DND-41 (cell line): ENCODE measurements around the gene FREM1.

Source experiments
- ATAC-seq: fragments of 200-7000 bp; cut with Tn5 transposase; 3 replicates; pipeline ENCODE4 v1.9.1; 2021; ENCODE audit warnings: low read depth; ENCODE audit not compliant: insufficient read depth
- DNase-seq: peaks from one replicate; pipeline ENCODE4 v3.0.0-alpha.2; 2020
- H2AFZ ChIP-seq: 2 replicates; pipeline ENCODE4 v1.6.0; 2012; ENCODE audit warnings: low read depth, low read length
- H3K27ac ChIP-seq: 2 replicates; pipeline ENCODE4 v1.5.1; 2012; ENCODE audit warnings: low read length, inconsistent platforms
- H3K27me3 ChIP-seq: fragments of 200-600 bp; sonication (generic); 2 replicates; pipeline ENCODE4 v1.6.0; 2012; ENCODE audit warnings: low read length, mild to moderate bottlenecking, inconsistent platforms; ENCODE audit not compliant: insufficient read depth, poor library complexity
- H3K36me3 ChIP-seq: 2 replicates; pipeline ENCODE4 v1.5.1; 2012; ENCODE audit warnings: low read length, inconsistent platforms; ENCODE audit not compliant: insufficient read depth
- H3K4me1 ChIP-seq: 2 replicates; pipeline ENCODE4 v1.5.1; 2012; ENCODE audit warnings: mild to moderate bottlenecking, low read length; ENCODE audit not compliant: insufficient read depth
- H3K4me2 ChIP-seq: 2 replicates; pipeline ENCODE4 v1.6.0; 2012; ENCODE audit warnings: mild to moderate bottlenecking, moderate library complexity, low read length, inconsistent platforms; ENCODE audit not compliant: insufficient read depth
- H3K4me3 ChIP-seq, 2 experiments: fragments of 200-600 bp in 1 of 2; shearing (Covaris generic) in 1 of 2; 2 replicates each; pipeline ENCODE4 v1.5.1; 2012 to 2016; ENCODE audit warnings: inconsistent platforms in 2 of 2, low read length in 2 of 2, mild to moderate bottlenecking in 2 of 2, low read depth in 1 of 2, moderate library complexity in 1 of 2
- H3K79me2 ChIP-seq: 2 replicates; pipeline ENCODE4 v1.6.0; 2012; ENCODE audit warnings: low read length, inconsistent platforms; ENCODE audit not compliant: insufficient read depth
- H3K9ac ChIP-seq: 2 replicates; pipeline ENCODE4 v1.6.0; 2012; ENCODE audit warnings: low read depth, mild to moderate bottlenecking, inconsistent platforms, low read length, moderate library complexity
- H3K9me3 ChIP-seq: 2 replicates; pipeline ENCODE4 v1.5.1; 2012; ENCODE audit warnings: low read length, moderate library complexity, mild to moderate bottlenecking, inconsistent platforms; ENCODE audit not compliant: insufficient read depth, severe bottlenecking
- H4K20me1 ChIP-seq: 2 replicates; pipeline ENCODE4 v1.6.0; 2012; ENCODE audit warnings: low read length; ENCODE audit not compliant: insufficient read depth
- CTCF ChIP-seq: IDR thresholded peaks from 2 replicates; pipeline ENCODE4 v1.5.1; 2012; ENCODE audit warnings: borderline replicate concordance, low read length, moderate library complexity, mild to moderate bottlenecking; ENCODE audit not compliant: poor library complexity, severe bottlenecking; ENCODE audit errors: extremely low read depth
- EZH2 ChIP-seq: IDR thresholded peaks from 3 replicates; pipeline ENCODE4 v1.6.1; 2012; ENCODE audit warnings: borderline replicate concordance, low read depth, mild to moderate bottlenecking, moderate library complexity, low read length, inconsistent platforms; ENCODE audit not compliant: severe bottlenecking

Gene FREM1

DNA sequence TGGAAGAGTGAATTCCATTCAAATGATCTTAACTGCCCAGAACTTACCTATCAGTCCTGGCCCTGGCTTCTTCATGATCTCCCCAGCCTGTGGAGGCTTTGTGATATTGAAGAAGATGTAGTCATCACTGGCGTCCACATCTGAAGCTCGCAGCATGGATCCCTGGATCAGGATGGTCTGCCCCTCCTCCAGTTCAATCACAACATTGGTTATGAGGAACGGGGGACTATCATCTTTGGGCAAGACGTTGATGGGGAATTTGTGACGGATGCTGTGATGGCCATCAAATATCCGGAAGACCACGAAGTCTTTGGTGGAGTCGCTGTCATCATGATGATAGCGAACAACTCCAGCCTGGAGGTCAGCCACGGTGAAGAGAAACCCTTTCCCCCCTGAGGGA lies 68.0 kb downstream of the FREM1 start:
- H2AFZ ChIP-seq, result no peak overlapping the region
- TF ChIP-seq CTCF (no peak), EZH2 (no peak)
- no peaks in the 10 kb centered on the region for H3K4me1 ChIP-seq
- H4K20me1 ChIP-seq, result no peaks in the 10 kb centered on the region
- H3K79me2 ChIP-seq, result no peaks in the 10 kb centered on the region
- no peak overlapping the region for H3K4me2 ChIP-seq
- no peaks in the 10 kb centered on the region for H3K9me3 ChIP-seq
- ATAC-seq, result no peak
- H3K36me3 ChIP-seq, result no peaks in the 10 kb centered on the region
- no peak overlapping the region for H3K4me3 ChIP-seq
- H3K27me3 ChIP-seq, result no peaks in the 10 kb centered on the region
- no peak for DNase-seq
- no peak overlapping the region for H3K27ac ChIP-seq
- H3K9ac ChIP-seq, result no peak overlapping the region

DNA sequence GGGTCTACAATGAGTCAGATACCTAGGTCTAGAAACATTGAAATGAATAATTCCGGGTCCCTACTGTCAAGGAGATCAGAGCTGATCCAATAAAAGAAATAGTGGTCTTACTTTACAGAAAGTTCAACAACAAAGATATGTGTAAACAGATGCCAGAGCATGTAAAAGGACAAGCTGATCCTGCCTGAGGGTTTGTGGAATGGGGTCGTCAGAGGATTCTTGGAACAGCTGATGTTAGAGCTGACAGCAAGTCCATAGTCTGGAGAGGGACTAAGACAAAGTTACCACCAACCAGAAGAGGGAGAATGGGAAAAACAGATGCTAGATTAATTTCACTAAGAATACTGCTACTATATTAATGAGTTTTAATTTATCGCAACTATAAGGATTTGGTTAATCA lies 71.5 kb downstream of the FREM1 start:
- DNase-seq, result no peak
- H3K27ac ChIP-seq, result no peak overlapping the region
- no peaks in the 10 kb centered on the region for H3K9me3 ChIP-seq
- H3K79me2 ChIP-seq, result no peaks in the 10 kb centered on the region
- H2AFZ ChIP-seq, result no peak overlapping the region
- ATAC-seq, result no peak
- H3K4me1 ChIP-seq, result no peaks in the 10 kb centered on the region
- no peak overlapping the region for H3K4me3 ChIP-seq
- H4K20me1 ChIP-seq, result no peaks in the 10 kb centered on the region
- TF ChIP-seq EZH2, result no peak
- no peak for TF ChIP-seq CTCF
- no peaks in the 10 kb centered on the region for H3K27me3 ChIP-seq
- H3K36me3 ChIP-seq, result no peaks in the 10 kb centered on the region
- no peak overlapping the region for H3K4me2 ChIP-seq
- H3K9ac ChIP-seq, result no peak overlapping the region

GRCh38 chr9:14836885-14837284 lies 73.3 kb downstream of the FREM1 start:
- H3K9me3 ChIP-seq, result no peaks in the 10 kb centered on the region
- H3K27me3 ChIP-seq, result no peaks in the 10 kb centered on the region
- no peak for ATAC-seq

More at GRCh38 chr9:14836885-14837284, 73.3 kb downstream of the FREM1 start:
- Histone ChIP-seq H3K9ac (no peak overlapping the region), H3K4me3 (no peak overlapping the region), H3K4me1 (no peaks in the 10 kb centered on the region), H2AFZ (no peak overlapping the region), H4K20me1 (no peaks in the 10 kb centered on the region), H3K27ac (no peak overlapping the region), H3K36me3 (no peaks in the 10 kb centered on the region), H3K4me2 (no peak overlapping the region), H3K79me2 (no peaks in the 10 kb centered on the region)
- DNase-seq, result no peak
- TF ChIP-seq CTCF, result no peak
- no peak for TF ChIP-seq EZH2
